Measurements from ENCODE around the gene TBC1D22A.

TBC1D22A gene

GRCh38 chr22:46991666-46992065, 229.2 kb downstream of the TBC1D22A start:
- no peak for TF ChIP-seq CTCF (IDR thresholded peaks at IDR 0.05; ENCODE audit: low read length, missing control alignments)
- DNase-seq (ENCODE audit: low read depth), result no peak
- H3K4me3 ChIP-seq (replicated peaks; ENCODE audit: low read depth, low read length), result no peak overlapping the region

GRCh38 chr22:46992121-46992731, 229.8 kb downstream of the TBC1D22A start:
- no peak for TF ChIP-seq CTCF (IDR thresholded peaks at IDR 0.05; ENCODE audit: low read length, missing control alignments)
- no peak for DNase-seq (ENCODE audit: low read depth)

GRCh38 chr22:46993633-46994032, 231.2 kb downstream of the TBC1D22A start:
- DNase-seq (ENCODE audit: low read depth), result no peak
- H3K4me3 ChIP-seq (replicated peaks; ENCODE audit: low read depth, low read length), result no peak overlapping the region
- no peak for TF ChIP-seq CTCF (IDR thresholded peaks at IDR 0.05; ENCODE audit: low read length, missing control alignments)

More at GRCh38 chr22:46992121-46992731, 229.8 kb downstream of the TBC1D22A start:
- H3K4me3 ChIP-seq (replicated peaks; ENCODE audit: low read depth, low read length), result no peak overlapping the region

GRCh38 chr22:46994265-46994664, 231.8 kb downstream of the TBC1D22A start:
- DNase-seq (ENCODE audit: low read depth), result no peak

GRCh38 chr22:46994983-46995382, 232.5 kb downstream of the TBC1D22A start:
- no peak overlapping the region for H3K4me3 ChIP-seq (replicated peaks; ENCODE audit: low read depth, low read length)
- no peak for DNase-seq (ENCODE audit: low read depth)
- no peak for TF ChIP-seq CTCF (IDR thresholded peaks at IDR 0.05; ENCODE audit: low read length, missing control alignments)

More at GRCh38 chr22:46994265-46994664, 231.8 kb downstream of the TBC1D22A start:
- TF ChIP-seq CTCF (IDR thresholded peaks at IDR 0.05; ENCODE audit: low read length, missing control alignments), result no peak
- H3K4me3 ChIP-seq (replicated peaks; ENCODE audit: low read depth, low read length), result no peak overlapping the region

GRCh38 chr22:46995501-46996360, 233.3 kb downstream of the TBC1D22A start:
- TF ChIP-seq CTCF (IDR thresholded peaks at IDR 0.05; ENCODE audit: low read length, missing control alignments), result no peak
- H3K4me3 ChIP-seq (replicated peaks; ENCODE audit: low read depth, low read length), result no peak overlapping the region
- DNase-seq (ENCODE audit: low read depth), result no peak
